GM19438 (cell line): ENCODE measurements around the gene NCAM2.

ENCODE experiments used
- ATAC-seq: cut with Tn5 transposase; IDR thresholded peaks from one replicate; pipeline ENCODE4 v1.9.1; 2021; ENCODE audit warnings: low read depth; ENCODE audit not compliant: unreplicated experiment

Gene NCAM2

DNA sequence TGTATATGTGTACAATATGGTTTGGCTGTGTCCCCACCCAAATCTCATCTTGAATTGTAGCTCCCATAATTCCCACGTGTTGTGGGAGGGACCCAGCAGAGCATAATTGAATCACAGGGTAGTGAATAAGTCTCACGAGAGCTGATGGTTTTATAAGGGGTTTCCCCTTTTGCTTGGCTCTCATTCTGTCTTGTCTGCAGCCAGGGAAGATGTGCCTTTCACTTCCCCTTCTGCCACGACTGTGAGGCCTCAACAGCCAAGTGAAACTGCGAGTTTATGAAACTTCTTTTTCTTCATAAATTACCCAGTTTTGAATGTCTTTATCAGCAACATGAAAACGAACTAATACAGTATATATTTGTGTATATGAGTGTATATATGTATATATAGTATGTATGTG is 406.1 kb downstream of the NCAM2 start:
- ATAC-seq, result peak; percentile 60

DNA sequence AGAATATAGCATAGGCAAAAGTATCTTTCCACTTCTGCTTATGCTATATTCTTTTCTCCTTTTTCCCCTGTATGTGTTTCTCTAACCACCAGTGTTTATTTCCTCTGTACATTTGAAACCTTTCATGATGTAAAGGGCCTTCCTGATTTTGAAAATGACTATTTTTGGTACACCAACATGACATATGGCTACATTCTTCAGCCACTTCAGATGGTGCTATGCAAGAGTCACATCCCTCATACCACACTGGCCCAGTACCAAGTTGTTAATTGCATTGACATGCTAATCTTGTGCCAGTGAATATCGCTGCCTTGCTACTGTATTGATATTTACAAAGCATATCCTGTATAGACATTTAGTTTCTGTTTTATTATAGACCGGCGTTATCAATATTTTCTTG is 408.7 kb downstream of the NCAM2 start:
- no peak for ATAC-seq

DNA sequence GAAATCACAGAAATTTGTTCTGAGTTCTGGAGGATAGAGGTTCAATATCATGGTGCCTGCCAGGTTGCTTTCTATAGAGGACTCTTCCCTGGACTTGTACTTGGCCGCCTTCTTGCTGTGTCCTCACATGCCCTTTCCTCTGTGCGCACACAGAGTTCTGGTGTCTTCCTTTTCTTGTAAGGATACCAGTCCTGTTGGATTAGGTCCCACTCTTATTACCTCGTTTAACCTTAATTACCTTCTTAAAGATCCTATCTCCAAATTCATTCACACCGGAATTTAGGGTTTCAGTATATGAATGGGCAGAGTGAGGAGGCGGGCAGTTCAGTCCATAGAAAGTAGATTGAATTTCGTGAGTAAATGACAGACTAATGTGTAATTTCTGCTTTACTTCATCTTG is 413.9 kb downstream of the NCAM2 start:
- ATAC-seq, result no peak

DNA sequence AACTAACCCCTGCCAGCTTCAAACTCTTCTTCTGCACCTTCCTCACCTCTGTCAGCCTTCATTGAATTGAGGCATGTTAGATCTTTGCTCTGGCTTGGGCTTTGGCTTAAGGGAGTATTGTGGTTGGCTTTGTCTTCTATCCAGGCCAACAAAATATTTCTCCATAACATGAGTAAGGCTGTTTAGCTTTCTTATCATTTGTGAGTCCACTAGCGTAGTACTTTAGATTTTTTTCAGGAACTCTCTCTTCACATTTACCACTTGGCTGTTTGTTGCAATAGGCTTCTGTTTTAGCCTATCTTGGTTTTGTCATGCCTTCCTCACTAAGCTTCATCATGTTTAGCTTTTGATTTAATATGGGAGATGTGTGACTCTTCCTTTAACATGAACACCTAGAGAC is 417.5 kb downstream of the NCAM2 start:
- ATAC-seq, result no peak

DNA sequence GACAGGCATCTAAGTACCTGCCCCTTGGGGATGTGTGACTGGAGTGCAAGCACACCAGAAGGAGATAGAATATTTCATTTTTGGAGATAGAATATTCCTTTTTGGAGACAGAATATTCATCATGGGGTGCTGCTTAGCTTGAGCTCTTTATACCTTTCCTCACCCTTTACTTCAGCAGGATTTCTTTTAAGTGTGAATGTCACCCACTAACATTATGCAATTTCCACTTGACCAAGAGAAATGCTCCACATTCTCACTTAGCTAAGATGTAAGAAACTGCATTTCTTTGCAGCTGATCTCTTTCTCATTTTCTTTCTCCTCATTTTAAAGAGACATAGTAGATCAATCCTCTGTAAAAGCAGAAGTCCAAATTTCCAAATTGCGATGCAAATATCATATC is 436.7 kb downstream of the NCAM2 start:
- no peak for ATAC-seq

GRCh38 chr21:21436012-21436534 is 437.9 kb downstream of the NCAM2 start:
- no peak for ATAC-seq

DNA sequence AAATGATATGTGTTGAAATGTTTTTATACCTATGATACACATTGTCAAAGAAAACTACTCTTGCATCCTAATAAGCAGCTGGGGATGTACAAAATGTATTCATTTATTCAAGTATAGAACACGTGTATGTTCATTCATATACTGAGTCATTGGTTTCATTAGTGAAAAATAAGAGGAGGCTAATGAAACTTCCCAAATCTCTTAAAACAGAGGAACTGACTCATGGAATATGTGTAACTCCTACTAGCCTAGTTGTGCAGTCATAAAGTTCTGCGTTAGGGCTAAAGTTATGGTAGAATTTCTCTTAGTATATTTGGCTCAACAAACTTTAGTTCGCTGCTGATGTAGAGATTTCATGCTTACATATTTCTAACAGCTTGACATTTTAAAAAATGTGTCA is 441.6 kb downstream of the NCAM2 start:
- no peak for ATAC-seq

DNA sequence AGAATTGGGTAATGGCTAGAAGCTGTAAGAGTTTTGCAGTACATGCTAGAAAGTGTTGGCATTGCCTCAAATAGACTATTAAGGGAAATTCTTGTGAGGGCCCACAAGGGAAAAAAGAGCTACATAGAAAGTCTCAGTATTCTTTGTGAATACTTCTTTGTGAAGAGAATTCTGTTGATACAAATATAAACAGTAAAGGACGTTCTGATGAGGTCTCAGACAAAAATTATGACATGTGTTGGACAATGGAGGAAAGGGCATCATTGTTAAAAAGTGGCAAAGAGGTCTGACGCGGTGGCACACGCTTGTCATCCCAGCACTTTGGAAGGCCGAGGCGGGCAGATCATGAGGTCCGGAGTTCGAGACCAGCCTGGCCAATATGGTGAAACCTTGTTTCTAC is 458.9 kb downstream of the NCAM2 start:
- ATAC-seq, result no peak

DNA sequence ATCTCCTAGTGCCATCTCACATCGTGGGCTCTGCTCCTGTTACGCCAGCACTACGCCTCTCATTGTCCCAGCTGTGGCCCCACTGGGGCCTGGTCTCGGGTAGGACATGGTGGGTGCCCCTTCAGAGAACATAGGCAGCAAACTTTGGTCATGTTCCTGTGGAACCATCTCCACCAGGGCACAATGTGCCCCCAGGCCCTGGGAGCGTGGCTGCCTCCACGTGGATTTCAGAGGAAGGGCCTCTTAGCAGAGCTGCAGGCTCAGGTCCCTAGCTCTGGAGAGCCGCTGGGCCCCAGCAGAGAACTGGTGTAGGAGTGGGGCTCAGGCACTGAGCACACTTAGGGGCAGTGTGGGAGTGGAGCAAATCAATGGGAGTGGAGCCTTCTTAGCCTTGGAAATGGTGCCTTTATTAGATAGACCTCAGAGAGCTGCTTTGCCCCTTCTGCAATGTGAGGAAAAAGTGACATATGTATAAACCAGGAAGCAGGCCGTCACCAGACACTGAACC is 460.0 kb downstream of the NCAM2 start:
- no peak for ATAC-seq

- no peak for ATAC-seq
Observed at GRCh38 chr21:21460979-21461378, 462.8 kb downstream of the NCAM2 start.

DNA sequence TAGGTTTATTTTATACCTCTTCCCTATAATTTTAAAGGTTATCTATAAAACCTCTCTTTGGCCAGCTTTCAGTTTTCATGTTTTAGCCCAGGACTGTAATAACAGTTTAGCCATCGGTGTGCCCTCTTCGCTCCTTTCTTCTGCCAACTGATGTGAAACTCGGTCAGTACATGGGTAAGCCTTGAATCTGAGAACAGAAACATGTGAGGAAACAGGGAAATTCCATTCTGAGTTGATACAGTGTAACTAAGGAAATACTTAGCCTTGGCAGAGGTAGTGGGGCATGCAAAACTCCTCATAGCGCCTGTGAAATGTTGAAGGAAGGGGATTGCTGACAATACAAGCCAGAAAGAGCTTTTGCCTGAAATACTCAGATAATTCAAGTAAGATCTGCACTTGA is 465.2 kb downstream of the NCAM2 start:
- no peak for ATAC-seq

DNA sequence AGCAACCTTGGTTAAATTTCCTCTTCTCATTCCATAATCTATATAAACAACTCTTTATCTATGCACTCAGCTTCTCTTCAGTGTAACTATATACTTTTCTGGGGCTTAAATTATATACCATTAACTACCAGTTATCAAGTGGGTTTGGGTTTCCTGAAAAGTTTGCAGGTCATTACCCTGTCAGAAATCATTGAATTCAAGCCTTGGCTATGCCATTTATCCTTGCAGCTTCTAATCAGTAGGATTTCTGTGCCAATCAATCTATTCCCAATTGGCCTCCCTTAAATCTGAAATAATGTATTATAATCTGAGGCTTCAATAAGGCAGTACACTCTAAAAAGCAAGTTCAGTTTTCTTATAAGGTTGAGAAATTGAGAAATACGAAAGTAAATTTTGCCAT is 466.5 kb downstream of the NCAM2 start:
- ATAC-seq, result no peak

- ATAC-seq, result no peak
Observed at GRCh38 chr21:21466752-21467151, 468.5 kb downstream of the NCAM2 start.

DNA sequence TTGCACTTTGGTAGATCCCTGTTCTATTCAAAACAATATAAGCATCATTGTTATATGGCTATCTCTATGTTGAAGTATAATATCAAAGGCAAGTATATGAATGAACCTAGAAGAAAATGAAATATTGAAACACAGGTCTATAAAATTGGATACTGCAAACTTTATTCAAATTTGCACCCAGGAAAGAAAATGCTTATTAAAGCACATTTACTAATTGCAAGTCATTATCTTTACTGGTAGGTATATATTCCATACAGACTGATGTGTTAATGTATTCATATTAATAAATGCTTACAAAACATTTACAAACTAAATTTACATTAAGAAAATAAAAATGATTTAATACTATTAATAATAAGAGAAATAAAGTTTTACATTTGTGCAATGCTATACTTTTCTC is 469.8 kb downstream of the NCAM2 start:
- no peak for ATAC-seq

DNA sequence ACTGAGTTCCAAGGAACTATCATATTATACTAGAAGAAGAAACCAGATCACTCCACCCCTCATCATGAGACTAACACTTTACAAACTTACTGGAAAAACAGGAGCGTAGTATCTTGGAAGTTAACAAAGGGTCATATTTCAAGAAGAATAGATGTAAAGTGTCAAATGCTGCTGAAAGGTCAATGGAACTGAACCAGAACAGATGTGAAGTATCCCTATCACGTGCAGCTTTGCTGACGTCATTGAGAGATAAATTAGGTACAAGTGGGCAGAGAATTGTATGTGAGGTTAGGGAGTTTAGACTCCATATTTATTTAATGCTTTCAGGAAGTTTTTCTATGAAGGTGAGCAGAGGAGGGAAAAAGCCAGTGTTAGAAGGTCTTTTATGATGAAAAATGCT is 483.0 kb downstream of the NCAM2 start:
- ATAC-seq, result no peak

DNA sequence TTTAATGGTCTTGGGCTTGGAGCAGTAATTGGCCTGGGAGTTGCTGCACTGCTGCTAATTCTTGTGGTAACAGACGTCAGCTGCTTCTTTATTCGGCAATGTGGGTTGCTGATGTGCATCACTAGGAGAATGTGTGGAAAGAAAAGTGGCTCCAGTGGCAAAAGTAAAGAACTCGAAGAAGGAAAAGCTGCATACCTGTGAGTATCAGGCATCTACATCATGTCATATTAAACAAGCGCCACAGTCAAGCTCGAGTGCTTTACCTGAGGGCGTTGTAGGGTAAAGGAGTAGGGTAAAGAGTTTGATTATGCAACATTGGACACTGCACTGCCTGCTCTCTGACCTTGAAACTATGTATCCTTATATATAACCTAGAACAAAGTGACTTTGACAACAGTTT is 510.6 kb downstream of the NCAM2 start:
- no peak for ATAC-seq

- ATAC-seq, result no peak
Observed at GRCh38 chr21:21530680-21531079, 532.5 kb downstream of the NCAM2 start.

DNA sequence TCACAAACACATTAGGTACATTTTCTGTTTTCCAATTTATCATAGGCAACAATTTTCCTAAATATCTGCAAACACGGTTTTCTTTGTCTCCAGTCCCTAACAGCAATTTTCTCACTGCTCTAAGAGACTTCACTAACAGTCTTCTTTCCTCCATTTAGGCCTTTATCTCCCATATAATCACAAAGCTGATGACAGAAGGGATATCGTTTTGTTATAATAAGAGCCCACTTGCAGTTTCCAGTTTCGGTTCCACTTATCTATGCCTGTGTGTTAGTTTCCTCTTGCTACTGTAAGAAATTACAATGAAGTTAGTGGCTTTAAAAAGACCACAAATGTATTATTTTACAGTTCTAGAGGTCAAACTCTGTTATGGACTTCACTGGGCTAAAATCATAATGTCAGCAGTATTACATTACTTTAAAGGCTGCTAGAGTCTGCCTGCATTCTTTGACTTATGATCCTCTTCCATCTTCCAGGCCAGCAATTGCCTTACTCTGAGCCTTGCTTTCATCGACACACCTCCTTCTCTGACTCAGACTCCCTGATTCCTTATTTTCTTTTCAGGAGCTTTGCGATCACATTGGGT is 549.3 kb downstream of the NCAM2 start:
- ATAC-seq, result no peak

DNA sequence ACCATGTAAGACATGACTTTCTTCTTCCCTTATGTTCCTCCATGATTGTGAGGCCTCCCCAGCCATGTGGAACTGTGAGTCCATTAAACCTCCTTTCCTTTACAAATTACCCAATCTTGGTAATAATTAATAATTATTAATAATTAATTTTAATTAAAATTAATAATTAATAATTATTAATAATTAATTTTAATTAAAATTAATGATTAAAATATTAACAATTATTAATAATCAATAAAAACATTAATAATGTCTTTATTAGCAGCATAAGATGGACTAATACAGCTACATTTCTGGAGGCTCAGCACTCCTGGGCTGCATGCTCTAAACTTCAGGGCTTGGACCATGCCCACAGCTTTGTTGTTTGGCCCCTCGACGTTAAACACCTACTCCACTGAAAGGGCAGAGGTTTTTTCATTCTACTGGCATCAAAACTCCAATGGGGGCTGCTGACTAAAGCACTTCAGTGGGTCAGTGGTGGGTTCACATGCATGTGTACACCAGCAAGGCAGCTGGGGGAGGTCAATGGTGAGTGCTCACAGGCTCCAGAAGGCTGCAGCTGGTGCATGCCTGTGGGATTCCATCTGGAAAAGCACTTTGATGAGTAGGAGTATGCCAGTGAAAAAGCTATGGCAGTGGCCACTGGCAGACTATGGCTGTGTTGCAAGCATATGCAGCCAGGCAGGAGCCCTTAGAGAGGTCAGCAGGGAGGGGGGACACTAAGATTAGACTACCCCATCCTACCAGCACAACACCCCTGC is 561.3 kb downstream of the NCAM2 start:
- ATAC-seq, result no peak
